EH (cell line): ENCODE data around the gene ARHGEF7.

ENCODE experiments used
- DNase-seq: peaks from one replicate; pipeline ENCODE4 v3.0.0-alpha.2; 2015; ENCODE audit warnings: low read depth

The ARHGEF7 gene

DNA sequence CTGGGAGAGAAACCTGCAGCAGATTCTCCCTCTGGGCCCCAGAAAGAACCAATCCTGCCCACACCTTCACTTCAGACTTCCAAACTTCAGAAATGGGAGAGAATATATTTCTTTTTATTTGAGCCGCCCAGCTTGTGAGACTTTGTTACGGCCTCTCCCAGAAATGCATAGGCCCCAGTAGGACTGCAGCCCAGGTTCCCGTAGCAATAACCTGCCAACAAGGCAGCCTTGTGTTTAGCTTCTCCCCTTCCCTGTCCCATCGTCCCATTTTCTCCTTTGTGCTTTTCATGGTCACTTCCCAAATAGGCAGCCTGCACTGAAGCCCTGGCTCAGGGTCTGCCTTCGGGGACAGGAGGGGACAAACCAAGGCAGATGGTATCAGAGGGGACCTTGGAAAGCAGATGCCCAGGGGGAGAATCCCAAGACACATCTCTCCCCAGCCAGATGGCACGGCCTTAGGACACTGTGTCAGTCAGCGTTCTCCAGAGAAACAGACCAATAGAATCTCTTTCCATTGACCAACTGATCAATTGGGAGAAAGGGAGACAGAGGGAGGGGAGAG lies 3.7 kb upstream of the ARHGEF7 start:
- no peak for DNase-seq

DNA sequence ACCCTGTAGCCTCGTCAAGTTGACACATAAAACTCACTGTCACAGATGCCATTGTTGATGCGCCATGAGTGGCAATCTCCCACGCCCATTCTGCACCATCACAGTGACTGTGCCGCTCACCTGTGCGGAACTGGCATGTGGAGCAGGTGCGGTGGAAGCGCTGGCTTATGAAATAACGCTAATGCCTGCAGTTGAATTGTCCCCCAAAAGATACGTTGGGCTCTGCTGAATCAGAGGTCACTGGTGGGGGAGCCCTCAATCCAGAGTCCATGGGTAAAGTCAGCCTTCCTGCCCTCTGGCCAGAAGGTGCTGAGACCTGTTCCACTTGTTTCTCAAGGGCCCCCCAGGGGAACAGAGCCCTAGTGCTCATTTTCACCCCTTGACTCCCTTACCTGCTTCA lies 2.9 kb upstream of the ARHGEF7 start:
- DNase-seq, result no peak

DNA sequence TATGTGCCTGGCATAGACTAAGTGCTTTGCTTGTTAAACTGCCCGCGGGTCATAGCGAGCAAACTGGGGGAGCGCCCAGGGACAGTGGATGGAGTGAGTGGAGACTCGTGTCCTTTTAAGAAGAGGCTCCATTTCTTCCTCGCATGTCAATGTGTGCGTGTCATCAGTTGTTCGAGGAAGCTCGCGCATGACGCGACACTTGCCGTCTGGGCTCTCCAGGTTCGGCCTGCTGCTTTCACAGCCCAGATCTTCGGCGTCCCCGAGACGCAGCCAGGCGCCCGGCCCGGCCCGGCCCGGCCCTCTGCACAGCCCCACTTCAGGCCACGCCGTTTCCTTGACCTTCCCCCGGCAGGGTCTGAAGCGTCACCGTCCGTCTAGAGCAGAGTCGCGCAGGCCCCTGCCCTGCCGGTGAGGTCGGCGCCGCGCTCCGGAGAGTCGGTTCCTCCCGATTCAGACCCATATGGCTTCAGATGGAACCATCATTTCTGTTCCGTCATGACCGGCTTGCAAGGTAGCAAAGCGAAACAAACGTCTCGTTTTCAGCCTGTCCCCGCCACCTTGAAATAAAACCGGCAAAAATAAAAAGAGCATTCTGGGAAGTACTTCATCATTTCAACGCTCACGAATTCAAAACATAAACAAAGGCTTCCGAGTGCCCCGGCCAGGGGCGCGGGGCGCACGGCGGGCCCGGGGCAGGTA lies 599 bp upstream of the ARHGEF7 start:
- peak; percentile 60 for DNase-seq

DNA sequence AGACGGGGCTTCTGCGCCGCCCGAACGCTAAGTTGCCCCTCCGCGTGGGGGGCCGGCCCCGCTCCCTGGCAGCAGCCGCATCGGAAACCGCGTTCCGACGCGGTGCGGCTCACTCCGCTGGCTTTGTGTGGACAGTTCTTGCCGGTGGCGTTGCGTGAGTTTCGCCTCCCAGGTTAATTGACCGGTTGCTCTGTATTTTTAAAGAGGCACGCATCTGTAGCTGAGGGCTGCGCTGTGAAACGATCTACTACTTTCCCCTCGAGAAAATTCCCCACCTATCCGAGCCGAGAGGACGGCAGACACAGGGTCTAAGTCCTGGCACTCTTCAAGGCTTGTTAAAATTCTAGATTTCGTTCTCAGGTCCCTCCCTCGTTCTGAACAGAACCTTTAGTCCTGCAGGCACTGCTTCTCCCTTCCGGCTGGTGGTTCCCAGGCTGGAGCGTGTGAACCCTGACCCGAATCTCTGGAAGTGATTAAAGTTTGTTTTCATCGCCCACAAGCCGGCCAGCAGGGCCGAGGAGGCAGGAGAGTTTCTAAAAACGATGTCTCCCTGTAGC lies 933 bp downstream of the ARHGEF7 start:
- DNase-seq, result peak; percentile 91

DNA sequence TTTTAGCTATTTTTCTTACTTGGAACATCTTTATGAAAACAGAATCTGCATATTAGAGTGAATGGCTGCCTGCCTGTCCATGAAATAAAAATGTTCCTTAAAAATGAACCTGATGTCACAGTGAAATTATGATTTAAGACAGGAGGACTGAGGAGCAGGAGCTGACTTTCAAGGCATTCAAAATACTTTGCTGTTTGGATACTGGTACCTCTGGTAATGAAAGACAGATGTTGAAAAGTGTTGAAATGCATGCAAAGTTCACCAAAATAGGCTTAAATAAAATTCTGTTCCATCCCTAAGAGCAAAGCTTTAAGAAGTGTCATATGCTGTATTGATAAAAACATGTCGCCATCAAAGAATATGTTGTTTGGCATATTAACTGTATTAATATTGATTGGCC lies 1.7 kb downstream of the ARHGEF7 start:
- peak; percentile 42 for DNase-seq

DNA sequence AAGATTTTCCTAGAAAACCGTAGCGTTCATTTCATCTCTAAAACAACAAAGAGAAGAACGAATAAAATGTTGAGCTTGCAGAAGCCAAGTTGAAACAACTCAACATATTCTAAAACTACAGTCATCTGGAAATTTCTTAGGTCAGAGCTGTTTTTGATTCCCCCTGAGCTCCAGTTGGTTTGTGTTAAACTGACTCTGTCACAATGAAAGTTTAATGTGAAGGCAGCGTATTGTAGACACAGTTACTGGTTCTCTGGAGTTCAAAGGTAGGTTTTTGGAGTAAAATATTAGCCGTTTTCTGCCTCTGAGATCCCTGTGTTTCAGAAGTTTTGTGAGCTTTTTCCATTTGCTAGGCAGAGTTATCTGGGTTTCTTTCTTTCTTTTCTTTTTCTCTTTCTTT lies 2.2 kb downstream of the ARHGEF7 start:
- DNase-seq, result peak; percentile 22

- peak; percentile 12 for DNase-seq
Measured at GRCh38 chr13:111117961-111118360, 2.9 kb downstream of the ARHGEF7 start.

DNA sequence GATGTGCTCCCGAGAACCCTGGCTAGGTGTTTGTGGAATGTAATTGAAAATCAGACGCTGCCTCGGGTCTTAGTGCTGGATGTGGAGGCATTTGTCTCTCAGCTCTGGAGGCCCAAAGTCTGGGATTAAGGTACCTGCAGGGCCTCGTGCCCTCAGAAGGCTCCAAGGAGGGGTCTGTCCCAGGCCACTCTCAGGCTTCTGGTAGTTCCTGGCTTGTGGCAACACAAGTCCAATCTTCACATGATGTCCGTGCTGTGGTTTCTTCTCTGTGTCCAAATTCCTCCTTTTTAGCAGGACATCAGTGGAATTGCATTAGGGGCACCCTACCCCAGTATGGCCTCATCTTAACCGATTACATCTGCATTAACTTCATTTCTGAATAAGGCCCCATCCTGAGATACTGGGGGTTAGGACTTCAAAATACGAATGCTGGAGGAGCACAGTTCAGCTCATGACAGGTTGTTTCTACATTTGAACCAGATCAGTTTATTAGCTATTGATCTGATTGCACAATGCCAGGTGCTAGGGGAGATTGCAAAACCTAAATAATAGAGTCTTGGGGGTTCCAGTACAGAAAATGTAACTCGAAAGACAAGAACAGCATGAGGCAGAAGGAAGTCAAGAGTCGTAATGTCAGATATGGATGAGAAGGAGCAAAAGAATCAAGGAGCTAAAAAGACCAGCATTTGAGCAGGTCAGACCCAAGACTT lies 3.9 kb downstream of the ARHGEF7 start:
- no peak for DNase-seq

- no peak for DNase-seq
Measured at GRCh38 chr13:111119966-111120365, 4.9 kb downstream of the ARHGEF7 start.

DNA sequence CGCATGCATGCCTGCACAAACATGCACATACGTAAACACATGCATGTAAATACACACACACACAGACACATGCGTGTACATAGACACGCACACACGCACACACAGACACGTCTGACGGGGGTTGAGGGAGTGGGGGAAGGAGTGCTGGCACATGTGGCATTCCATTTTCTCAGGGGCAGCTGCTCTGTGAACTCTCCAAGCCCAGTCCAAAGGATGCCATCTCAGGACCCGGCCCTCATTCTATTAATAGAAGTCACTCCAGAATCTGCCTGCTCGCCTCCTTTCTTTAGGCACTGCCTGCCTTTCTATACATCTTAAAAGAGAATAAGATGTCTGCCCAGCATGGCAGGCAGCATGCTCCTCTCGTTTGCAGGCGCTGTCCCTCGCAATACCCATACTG lies 5.3 kb downstream of the ARHGEF7 start:
- no peak for DNase-seq

- DNase-seq, result no peak
Measured at GRCh38 chr13:111120913-111121312, 5.8 kb downstream of the ARHGEF7 start.

DNA sequence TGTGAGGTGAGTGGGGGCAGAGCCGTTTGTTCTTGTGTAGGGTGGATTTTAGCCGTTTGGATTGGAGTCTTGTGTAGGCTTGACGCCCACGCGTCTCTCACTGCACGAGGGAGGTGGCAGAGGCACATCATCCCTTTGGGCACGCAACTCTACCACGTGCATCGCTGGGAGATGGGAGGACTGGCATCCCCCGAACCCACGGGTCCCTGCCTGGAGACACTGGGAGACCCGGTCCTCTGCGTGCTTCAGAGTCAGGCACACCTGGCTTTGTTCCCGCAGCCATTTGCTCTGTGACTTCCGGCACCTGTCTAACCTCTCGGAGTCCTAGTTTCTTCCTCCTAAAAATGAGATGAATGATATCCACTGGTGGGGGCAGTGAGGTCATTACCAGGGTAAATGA lies 6.4 kb downstream of the ARHGEF7 start:
- no peak for DNase-seq

DNA sequence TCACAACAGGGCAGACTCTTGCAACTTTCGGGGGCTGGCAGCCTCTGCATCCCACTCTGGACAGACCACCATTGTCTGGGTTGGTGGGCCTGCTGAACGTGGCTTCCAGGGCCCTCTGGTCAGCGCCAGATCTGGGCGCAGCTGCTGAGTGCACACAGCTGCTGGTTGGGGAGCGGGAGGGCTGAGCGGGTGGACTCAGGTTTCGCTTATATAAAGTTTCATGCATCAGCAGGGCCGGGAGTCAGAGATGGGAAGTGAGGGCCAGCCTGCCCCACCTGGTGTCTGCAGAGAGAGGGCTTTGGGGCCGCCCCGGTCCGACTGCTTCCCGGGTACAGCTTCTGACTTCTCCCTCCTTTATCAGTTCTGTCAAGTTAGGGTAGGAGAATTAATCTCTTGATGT lies 6.9 kb downstream of the ARHGEF7 start:
- no peak for DNase-seq

DNA sequence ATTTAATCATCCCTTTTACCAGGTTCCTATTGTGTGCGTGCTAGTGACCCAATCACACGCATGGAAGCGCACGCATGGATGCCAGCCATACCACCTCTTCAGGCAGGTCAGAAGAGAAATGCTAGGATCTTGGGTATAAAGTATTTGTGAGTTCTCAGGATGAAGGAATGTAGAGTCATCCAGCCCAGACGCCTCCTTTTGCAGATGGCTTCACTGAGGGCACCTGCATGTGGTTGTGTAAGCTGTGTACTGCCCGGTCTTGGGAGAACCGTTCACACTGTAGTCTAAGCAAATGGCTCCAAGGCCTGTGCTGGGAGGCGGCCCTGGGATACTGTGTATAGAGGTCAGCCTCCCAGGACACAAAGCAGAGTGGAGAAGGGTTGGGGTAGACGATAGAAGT lies 7.5 kb downstream of the ARHGEF7 start:
- no peak for DNase-seq

DNA sequence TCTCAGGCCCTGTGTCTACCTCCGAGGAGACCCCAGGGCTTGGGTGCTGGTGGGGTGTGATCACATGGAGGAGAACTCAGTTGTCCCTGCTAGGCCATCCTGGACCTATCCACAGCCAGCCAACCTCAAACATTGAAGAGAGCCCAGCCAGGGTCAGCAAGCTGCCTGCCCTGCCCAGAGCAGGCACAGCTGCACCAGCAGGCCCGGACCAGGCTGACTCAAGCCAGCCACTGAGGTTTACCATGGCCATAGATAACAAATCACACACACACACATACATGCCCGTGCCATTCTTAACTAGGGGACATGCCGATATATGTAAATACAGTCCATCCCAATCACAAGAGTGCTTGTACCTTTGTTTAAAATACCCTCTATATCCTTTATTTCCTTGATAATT lies 8.1 kb downstream of the ARHGEF7 start:
- DNase-seq, result no peak

- DNase-seq, result no peak
Measured at GRCh38 chr13:111123649-111124048, 8.5 kb downstream of the ARHGEF7 start.

- no peak for DNase-seq
Measured at GRCh38 chr13:111126509-111126908, 11.4 kb downstream of the ARHGEF7 start.

DNA sequence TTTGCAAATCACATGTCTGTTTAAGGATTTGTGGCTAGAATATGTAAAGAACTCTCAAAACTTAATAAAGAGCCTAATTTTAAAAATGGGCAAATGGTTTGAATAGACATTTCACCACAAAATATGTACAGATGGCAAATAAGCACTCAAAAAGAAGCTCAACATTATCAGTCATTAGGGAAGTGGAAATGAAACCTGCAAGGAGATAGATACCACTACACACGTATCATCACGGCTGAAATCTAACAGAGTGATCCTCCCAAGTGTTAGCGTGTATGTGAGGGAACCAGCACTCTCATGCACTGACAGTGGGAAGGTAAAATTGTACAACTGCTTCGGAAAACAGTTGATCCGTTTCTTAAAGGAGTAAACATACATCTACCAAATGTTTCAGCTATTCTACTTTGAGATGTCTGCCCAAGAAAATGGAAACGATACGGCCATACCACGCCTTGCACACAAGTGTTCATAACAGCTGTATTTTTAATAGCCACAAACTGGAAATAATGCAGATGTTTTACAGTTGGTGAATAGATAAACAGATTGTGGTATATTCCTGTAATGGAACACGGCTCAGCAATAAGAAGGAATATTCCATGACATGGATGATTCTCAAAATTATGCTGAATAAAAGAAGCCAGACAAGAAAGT lies 14.5 kb downstream of the ARHGEF7 start:
- DNase-seq, result no peak

GRCh38 chr13:111130116-111130508 lies 15.0 kb downstream of the ARHGEF7 start:
- DNase-seq, result no peak

- DNase-seq, result no peak
Measured at GRCh38 chr13:111131048-111131447, 15.9 kb downstream of the ARHGEF7 start.

DNA sequence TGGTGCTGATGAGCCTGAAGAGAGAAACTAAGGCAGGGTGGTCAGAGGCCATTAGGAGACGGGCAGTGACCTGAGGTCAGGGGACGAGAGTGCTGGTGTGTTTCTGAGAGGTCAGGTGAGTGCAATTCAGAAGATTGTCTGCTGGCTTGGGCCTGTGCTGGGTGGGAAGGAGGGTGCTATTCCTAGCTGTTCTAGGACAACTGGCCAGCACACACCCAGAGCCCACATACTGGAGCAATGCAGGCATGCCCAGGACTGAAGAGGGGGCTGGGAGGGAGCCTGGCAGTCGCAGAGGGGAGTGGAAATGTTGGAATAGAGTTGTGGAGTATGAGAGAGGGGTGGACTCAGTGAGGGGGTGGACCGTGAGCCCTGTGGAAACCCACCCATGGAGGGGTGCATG lies 16.5 kb downstream of the ARHGEF7 start:
- DNase-seq, result no peak

DNA sequence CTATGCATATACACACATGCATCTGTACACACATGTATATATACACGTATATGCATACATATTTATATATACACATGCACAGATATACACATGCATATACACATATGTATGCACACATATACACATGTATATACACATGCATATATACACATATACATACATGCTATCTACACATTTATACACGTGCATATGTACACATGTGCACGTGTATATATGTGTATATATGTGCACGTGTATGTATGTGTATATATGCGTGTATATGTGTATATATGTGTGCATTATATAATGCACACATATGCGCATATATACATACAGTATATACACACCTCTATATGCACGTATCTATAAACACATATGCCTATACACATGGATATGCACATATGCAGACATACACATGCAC lies 17.8 kb downstream of the ARHGEF7 start:
- DNase-seq, result no peak

GRCh38 chr13:111139452-111139851 lies 24.3 kb downstream of the ARHGEF7 start:
- DNase-seq, result no peak
